Subcutaneous adipose tissue (tissue), 4 donors: ENCODE measurements around the gene ANO7. TPM values are rescaled to one million over a fixed set of nuclear protein-coding genes. Genes with fewer than 3 reads are reported as not detected.

Experiments used
- total RNA-seq, 4 donors: library from RNA; depleted of rRNA; stranded (reverse); fragments of >200 nt; gene quantifications; one replicate each; pipeline ENCODE4 v1.1.0, GENCODE V29; 2016
- TF ChIP-seq, protein P1 (sequence below): fragments of 450-650 bp; IDR thresholded peaks from one replicate; pipeline ENCODE4 v1.5.1; 2016; ENCODE audit warnings: low read depth, mild to moderate bottlenecking, control low read depth, antibody characterized with exemption, moderate library complexity

The ANO7 gene
- total RNA-seq, 4 donors from 2014 or later = 0.34 to 0.66 (median 0.65) TPM; not detected in 1

DNA sequence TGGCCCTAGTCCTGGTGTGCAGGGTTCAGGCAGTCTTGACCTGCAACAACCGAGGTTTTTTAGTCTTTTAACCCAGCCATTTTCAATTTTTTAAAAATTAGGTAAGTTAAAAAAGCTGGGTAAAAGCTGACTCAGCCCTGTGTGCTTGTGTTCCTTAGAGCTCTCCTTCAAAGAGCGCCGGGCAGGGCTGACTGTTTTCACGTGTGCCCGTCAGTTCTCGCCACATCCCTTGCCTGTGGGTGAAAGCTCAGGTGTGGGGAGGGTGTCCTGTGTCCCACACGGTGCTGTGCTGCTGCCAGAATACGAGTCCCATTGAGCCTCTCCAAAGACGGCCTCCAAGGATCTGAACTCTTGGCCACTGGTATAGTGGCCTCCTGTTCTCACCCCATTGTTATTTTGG, 5.3 kb upstream of the ANO7 start:
- TF ChIP-seq, protein P1, sequence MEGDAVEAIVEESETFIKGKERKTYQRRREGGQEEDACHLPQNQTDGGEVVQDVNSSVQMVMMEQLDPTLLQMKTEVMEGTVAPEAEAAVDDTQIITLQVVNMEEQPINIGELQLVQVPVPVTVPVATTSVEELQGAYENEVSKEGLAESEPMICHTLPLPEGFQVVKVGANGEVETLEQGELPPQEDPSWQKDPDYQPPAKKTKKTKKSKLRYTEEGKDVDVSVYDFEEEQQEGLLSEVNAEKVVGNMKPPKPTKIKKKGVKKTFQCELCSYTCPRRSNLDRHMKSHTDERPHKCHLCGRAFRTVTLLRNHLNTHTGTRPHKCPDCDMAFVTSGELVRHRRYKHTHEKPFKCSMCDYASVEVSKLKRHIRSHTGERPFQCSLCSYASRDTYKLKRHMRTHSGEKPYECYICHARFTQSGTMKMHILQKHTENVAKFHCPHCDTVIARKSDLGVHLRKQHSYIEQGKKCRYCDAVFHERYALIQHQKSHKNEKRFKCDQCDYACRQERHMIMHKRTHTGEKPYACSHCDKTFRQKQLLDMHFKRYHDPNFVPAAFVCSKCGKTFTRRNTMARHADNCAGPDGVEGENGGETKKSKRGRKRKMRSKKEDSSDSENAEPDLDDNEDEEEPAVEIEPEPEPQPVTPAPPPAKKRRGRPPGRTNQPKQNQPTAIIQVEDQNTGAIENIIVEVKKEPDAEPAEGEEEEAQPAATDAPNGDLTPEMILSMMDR = no peak

DNA sequence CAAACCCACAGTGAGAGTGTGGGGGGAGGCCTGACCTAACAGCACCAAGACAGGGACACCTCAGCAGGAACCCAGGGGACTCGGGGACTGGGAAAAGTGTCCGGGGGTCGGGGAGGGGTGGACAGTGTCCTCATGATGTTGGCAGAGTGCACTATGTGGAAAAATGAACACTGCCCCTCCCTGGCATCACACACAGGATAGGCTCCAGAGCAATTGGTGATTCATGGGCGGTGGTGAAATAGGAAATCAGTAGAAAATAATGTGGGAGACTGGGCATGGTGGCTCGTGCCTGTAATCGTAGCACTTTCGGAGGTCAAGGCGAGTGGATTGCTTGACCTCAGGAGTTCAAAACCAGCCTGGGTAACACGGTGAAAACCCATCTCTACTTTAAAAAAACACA, 3.6 kb upstream of the ANO7 start:
- TF ChIP-seq, protein P1 = no peak

GRCh38 chr2:241185961-241186360, 2.5 kb upstream of the ANO7 start:
- TF ChIP-seq, protein P1 = no peak

- TF ChIP-seq, protein P1 = no peak
Measured at GRCh38 chr2:241187101-241187917, 1.2 kb upstream of the ANO7 start.

DNA sequence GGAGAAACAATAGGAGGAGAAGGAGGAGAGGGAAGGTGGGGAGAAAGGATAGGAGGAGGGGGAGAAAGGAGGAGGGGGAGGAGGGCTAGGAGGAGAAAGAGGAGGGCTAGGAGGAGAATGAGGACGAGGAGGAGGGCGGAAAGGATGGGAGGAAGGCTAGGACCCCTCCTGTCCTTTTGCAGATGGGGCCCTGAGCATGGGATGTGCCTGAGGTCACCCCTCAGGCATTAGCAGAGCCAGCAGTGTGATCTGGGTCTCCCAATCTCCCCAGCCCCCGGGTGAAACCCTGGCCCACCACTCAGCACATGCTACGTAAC, 601 bp upstream of the ANO7 start:
- TF ChIP-seq, protein P1 = no peak

- TF ChIP-seq, protein P1 = no peak
Measured at GRCh38 chr2:241189093-241189855, 797 bp downstream of the ANO7 start.

- TF ChIP-seq, protein P1 = no peak
Measured at GRCh38 chr2:241189856-241190201, 1.4 kb downstream of the ANO7 start.
